C4-2B (cell line): ENCODE results near the gene BTD.
"Not testable (repeated sequence)": the region's sequence is repeated elsewhere in the genome, so short reads cannot be mapped to it uniquely, and the experiment has no call there.

Experiments
- ZFX ChIP-seq: fragments of 450-650 bp; IDR thresholded peaks from 2 replicates; pipeline ENCODE4 v1.6.1; 2017
- TF ChIP-seq, protein P1 (sequence below): fragments of 450-650 bp; conservative IDR thresholded peaks from 2 replicates; pipeline ENCODE4 v1.5.1; 2017; ENCODE audit warnings: mild to moderate bottlenecking

DNA sequence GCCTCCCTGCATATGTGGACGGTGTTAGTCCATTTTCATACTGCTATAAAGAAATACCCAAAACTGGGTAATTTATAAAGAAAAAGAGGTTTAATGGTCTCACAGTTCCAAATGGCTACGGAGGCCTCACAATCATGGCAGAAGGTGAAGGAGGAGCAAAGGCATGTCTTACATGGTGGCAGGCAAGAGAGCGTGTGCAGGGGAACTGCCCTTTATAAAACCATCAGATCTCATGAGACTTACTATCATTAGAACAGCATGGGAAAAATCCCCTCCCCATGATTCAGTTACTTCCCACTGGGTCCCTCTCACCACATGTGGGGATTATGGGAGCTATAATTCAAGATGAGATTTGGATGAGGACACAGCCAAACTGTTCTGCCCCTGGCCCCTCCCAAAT, 1.3 kb downstream of the BTD start:
- TF ChIP-seq, protein P1, sequence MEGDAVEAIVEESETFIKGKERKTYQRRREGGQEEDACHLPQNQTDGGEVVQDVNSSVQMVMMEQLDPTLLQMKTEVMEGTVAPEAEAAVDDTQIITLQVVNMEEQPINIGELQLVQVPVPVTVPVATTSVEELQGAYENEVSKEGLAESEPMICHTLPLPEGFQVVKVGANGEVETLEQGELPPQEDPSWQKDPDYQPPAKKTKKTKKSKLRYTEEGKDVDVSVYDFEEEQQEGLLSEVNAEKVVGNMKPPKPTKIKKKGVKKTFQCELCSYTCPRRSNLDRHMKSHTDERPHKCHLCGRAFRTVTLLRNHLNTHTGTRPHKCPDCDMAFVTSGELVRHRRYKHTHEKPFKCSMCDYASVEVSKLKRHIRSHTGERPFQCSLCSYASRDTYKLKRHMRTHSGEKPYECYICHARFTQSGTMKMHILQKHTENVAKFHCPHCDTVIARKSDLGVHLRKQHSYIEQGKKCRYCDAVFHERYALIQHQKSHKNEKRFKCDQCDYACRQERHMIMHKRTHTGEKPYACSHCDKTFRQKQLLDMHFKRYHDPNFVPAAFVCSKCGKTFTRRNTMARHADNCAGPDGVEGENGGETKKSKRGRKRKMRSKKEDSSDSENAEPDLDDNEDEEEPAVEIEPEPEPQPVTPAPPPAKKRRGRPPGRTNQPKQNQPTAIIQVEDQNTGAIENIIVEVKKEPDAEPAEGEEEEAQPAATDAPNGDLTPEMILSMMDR: not testable (repeated sequence)
- not testable (repeated sequence) for TF ChIP-seq ZFX
